ENCODE data around the gene RPA4.
"Not testable (repeated sequence)": the region's sequence is repeated elsewhere in the genome, so short reads cannot be mapped to it uniquely, and the experiment has no call there.

RPA4 gene

DNA sequence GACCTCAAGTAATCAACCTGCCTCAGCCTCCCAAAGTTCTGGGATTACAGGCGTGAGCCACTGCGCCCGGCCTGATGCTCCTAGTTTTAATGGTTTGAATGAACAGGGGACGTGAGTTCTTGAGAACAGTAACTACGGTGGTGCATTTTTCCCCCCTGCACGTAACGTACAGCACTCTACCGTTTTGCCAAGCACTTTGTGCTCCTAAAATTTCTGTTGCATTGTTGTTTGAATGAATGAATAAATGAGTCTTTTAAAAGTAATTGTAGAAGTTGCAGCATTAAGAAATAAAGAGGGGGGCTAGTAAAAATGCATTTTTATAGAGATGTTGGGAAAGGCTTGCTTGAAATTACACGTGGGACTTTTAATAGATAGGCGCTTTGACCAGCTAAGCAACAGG lies at the start of gene RPA4:
RPA4 (plus strand) TSS at position 301 of the 400 bp plus-strand sequence. CDS start 403 bp downstream, outside the sequence.
- in situ Hi-C loops (cut with HindIII; ENCODE audit: low sequenced_read_pairs): no loop called here

DNA sequence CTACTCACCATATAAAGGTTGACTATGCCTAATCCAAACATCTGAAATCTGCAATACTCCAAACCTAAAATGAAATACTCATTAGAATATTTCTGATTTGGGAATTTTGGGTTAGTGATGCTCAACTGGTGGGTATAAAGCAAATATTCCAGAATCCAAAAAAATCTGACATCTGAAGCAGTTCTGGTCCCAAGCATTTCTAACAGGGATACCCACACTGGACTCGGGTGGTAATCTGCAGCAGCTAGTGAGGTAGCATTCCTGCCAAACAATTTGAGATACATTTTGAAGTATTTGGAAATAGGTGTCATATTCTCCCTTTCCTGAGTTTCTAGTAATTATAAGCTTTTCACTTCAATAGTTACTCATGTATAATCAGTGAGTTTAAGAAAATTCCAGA lies 49.6 kb upstream of the RPA4 start:
- in situ Hi-C loops (cut with HindIII; ENCODE audit: low sequenced_read_pairs): no loop called here

DNA sequence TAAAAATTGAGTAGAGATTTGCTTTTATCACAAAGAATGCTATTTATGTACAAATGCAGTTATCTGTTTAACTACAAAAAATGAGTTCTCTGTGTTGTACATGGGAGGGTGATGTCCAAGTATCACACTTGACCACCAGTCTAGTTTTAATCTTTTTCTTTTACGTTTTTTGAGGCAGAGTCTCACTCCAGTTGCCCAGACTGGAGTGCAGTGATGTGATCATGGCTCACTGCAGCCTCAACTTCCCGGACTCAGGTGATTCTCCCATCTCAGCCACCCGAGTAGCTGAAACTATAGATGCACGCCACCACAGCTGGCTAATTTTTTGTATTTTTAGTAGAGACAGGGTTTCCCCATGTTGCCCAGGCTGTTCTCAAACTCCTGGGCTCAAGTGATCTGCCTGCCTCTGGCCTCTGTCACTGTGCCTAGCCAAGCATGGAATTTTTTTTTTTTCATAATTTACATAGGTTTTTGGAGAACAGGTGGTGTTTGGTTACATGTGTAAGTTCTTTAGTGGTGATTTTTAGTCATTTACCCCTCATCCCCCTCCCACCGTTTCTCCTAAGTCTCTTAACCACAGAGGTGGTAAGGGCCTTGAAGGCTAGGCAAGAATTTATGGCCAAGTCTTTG lies 47.9 kb upstream of the RPA4 start:
- in situ Hi-C loops (cut with HindIII; ENCODE audit: low sequenced_read_pairs): no loop called here

- in situ Hi-C loops (cut with HindIII; ENCODE audit: low sequenced_read_pairs): no loop called here
These were observed 45.9 kb upstream of the RPA4 start for GRCh38 chrX:96837808-96838207.

GRCh38 chrX:96838537-96838936 lies 45.2 kb upstream of the RPA4 start:
- in situ Hi-C loops (cut with HindIII; ENCODE audit: low sequenced_read_pairs): no loop called here

DNA sequence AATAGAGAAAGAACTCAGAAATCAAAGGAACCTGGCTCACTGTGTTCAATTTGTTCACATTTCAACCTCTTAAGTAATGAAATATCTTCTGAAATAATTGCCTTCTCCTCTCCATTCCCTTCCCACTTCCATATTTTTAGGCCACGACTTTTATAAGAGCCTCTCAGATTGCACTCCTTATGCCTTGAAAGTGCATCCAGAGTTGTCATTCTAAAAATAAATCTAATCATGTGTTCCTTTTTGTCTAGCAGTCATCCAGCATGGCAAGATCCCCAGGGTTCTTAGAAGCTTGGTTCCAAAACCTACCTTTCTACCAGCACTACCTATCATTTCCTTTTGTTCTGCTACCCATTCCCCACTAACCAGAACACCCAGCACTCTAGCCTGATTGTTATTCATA lies 42.4 kb upstream of the RPA4 start:
- in situ Hi-C loops (cut with HindIII; ENCODE audit: low sequenced_read_pairs): no loop called here

DNA sequence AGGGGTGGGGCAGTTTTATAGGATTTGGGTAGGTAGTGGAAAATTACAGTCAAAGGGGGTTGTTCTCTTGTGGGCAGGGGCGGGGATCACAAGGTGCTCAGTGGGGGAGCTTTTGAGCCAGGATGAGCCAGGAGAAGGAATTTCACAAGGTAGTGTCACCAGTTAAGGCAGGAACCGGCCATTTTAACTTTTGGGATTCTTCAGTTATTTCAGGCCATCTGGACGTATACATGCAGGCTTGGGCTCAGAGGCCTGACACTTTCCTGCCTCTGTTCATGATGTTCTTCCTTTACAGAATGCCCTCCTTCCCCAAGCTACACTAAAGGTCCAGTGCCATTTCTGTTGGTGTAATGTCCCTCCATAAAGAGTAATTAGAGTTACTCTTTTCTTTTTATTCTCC lies 41.8 kb upstream of the RPA4 start:
- in situ Hi-C loops (cut with HindIII; ENCODE audit: low sequenced_read_pairs): not testable (repeated sequence)

- in situ Hi-C loops (cut with HindIII; ENCODE audit: low sequenced_read_pairs): no loop called here
These were observed 40.1 kb upstream of the RPA4 start for GRCh38 chrX:96843566-96843965.

- in situ Hi-C loops (cut with HindIII; ENCODE audit: low sequenced_read_pairs): no loop called here
These were observed 36.9 kb upstream of the RPA4 start for GRCh38 chrX:96846841-96847240.

DNA sequence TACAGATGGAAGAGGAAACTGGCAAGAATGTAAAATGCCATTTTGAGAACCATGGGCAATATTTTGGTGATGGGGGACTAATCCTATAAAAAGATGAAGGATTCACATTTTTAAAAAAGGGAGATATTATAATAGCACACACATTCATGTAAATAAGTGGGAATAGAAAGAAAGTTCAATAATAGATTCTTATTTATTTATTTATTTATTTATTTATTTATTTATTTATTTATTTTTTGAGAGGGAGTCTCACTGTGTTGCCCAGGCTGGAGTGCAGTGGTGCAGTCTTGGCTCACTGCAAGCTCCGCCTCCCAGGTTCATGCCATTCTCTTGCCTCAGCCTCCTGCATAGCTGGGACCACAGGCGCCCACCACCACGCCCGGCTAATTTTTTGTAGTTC lies 24.3 kb upstream of the RPA4 start:
- in situ Hi-C loops (cut with HindIII; ENCODE audit: low sequenced_read_pairs): not testable (repeated sequence)

- in situ Hi-C loops (cut with HindIII; ENCODE audit: low sequenced_read_pairs): no loop called here
These were observed 22.5 kb upstream of the RPA4 start for GRCh38 chrX:96861218-96861617.

DNA sequence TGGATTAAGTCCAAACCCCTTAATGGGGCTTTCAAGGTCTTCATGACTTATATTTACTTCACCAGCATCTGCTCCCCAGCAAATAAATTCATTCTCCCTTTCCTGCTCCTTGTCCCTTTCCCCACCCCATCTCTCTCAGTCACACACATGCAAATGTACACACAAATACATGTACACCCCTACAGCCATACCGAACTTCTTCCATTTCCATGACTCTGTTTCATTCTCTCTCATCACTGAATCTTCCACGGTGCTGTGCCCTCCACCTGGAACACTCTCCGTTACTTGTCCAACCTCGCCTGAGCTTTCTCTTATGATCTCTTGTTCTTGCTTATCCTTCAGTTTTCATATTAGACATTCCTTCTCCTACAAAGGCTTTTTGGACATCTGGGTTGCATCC lies 22.0 kb upstream of the RPA4 start:
- in situ Hi-C loops (cut with HindIII; ENCODE audit: low sequenced_read_pairs): no loop called here

DNA sequence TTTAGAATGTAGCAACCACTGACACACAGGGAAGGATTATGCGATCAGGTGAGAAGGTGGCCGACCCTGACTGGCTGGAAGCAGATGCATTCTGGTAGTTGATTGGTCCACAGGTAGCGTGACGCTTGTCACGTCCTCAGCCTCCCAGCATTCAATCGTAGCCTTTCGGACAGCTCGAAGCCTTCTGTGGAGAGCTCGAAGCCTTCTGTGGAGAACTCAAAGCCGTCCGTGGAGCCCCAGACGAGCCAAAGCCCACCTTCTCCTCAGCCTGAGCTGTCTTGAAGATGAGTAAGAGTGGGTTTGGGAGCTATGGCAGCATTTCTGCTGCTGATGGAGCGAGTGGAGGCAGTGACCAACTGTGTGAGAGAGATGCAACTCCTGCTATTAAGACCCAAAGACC lies 319 bp downstream of the RPA4 start:
- in situ Hi-C loops (cut with HindIII; ENCODE audit: low sequenced_read_pairs): no loop called here

- in situ Hi-C loops (cut with HindIII; ENCODE audit: low sequenced_read_pairs): no loop called here
These were observed 6.0 kb downstream of the RPA4 start for GRCh38 chrX:96889726-96890125.

GRCh38 chrX:96906741-96907140 lies 23.0 kb downstream of the RPA4 start:
- in situ Hi-C loops (cut with HindIII; ENCODE audit: low sequenced_read_pairs): no loop called here

DNA sequence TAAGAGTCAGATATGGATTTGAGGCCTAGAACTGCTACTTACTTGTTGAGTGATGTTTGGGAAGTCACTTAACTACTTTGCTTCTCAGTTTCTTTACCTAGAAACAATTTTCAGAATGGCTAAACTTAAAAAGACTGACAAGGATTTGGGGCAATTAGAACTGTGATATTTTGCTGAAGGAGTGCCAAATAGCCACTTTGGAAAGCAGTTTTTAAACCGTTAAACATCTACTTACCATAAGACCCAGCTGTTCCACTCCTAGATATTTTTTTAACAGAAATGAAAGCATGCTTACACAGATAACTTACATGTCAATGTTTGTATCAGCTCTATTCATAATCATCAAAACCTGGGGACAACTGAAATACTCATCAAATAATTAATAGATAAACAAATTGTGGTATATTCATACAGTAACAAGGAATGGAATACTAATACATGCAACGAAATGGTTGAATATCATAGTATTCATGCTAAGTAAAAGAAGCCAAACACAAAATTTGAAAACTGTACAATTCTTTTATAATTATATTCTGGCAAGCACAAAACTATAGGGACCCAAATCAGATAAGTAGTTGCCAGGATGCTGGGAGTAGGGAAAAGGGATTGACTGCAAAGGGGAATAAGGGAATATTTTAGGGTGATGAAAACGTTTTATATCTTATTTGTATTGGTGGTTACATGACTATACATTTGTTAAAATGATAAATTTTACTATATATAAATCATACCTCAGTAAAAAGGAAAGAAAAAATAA lies 24.0 kb downstream of the RPA4 start:
- in situ Hi-C loops (cut with HindIII; ENCODE audit: low sequenced_read_pairs): no loop called here

GRCh38 chrX:96909291-96909690 lies 25.6 kb downstream of the RPA4 start:
- in situ Hi-C loops (cut with HindIII; ENCODE audit: low sequenced_read_pairs): no loop called here

- in situ Hi-C loops (cut with HindIII; ENCODE audit: low sequenced_read_pairs): no loop called here
These were observed 35.2 kb downstream of the RPA4 start for GRCh38 chrX:96918864-96919263.

DNA sequence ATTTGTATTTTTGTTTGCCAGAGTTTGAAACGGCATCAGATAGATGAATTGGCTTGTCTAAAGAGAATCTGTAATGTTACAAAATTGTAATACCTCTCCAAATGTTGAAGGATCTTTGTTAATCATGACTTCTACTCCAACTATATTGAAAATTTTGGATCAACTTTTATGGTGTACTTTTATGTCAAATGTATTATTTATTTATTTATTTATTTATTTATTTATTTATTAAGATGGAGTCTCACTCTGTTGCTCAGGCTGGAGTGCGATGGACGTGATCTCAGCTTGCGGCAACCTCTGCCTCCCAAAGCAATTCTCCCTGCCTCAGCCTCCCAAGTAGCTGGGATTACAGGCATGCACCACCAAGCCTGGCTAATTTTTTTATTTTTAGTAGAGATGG lies 36.0 kb downstream of the RPA4 start:
- in situ Hi-C loops (cut with HindIII; ENCODE audit: low sequenced_read_pairs): no loop called here

GRCh38 chrX:96924581-96924980 lies 40.9 kb downstream of the RPA4 start:
- in situ Hi-C loops (cut with HindIII; ENCODE audit: low sequenced_read_pairs): no loop called here

GRCh38 chrX:96929036-96929435 lies 45.3 kb downstream of the RPA4 start:
- in situ Hi-C loops (cut with HindIII; ENCODE audit: low sequenced_read_pairs): no loop called here

Data from endothelial cell of hepatic sinusoid (primary cell).